ENCODE data around the gene IGFLR1.

DNA sequence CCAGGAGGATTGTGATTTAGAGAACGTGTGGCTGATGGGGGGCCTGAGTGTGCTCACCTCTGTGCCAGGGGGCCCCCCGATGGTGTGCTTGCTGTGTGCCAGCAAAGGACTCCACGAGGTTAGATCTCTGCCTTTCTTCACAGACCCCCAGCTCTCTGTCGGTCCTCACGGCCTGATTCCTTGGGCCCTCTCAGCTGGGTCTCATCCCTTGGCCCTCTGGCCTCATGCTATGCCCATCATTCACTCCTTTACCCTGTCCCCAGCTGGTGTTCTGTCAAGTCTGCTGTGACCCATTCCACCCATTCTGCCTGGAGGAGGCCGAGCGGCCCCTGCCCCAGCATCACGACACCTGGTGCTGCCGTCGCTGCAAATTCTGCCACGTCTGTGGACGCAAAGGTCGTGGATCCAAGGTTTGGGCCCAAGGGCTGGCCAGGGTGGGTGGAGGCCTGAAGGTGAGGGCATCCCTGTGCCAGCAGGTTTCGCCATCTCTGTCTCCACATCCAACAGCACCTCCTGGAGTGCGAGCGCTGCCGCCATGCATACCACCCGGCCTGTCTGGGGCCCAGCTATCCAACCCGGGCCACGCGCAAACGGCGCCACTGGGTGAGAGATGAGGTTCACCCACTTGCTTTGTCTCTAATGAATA is 16.9 kb downstream of the IGFLR1 start:
- no peak for TF ChIP-seq CTCF (conservative IDR thresholded peaks at IDR 0.05; ENCODE audit: low read depth, low read length)
- TF ChIP-seq ELK1 (IDR thresholded peaks at IDR 0.05; ENCODE audit: borderline replicate concordance, low read depth, low read length), result no peak
- no peak for TF ChIP-seq POLR2A (IDR thresholded peaks at IDR 0.05; ENCODE audit: low read depth, low read length)
- no peak for TF ChIP-seq CHD1 (IDR thresholded peaks at IDR 0.05; ENCODE audit: low read depth, low read length)
- TF ChIP-seq MAFK (IDR thresholded peaks at IDR 0.05; ENCODE audit: low read depth, low read length), result no peak
- no peak for TF ChIP-seq RAD21 (IDR thresholded peaks at IDR 0.05; ENCODE audit: low read length)
- TF ChIP-seq FOS (IDR thresholded peaks at IDR 0.05; ENCODE audit: low read depth, low read length), result no peak
- no peak for TF ChIP-seq SMC3 (IDR thresholded peaks at IDR 0.05; ENCODE audit: low read depth, low read length)
- no peak for TF ChIP-seq NFE2L2 (IDR thresholded peaks at IDR 0.05; ENCODE audit: low read depth, low read length)
- TF ChIP-seq MAZ (IDR thresholded peaks at IDR 0.05; ENCODE audit: borderline replicate concordance, low read depth, low read length), result no peak
- no peak for TF ChIP-seq CEBPB (IDR thresholded peaks at IDR 0.05; ENCODE audit: low read depth, low read length)
- TF ChIP-seq RFX5 (IDR thresholded peaks at IDR 0.05; ENCODE audit: low read depth, low read length), result no peak
